Thymus (tissue), 11 donors: ENCODE measurements around the gene GADD45GIP1. TPM values are rescaled to one million over a fixed set of nuclear protein-coding genes. Genes with fewer than 3 reads are reported as not detected.
"Not testable (repeated sequence)": the region's sequence is repeated elsewhere in the genome, so short reads cannot be mapped to it uniquely, and the experiment has no call there.

Source experiments
- DNase-seq, 9 donors: peaks; one replicate each; pipeline ENCODE4 v3.0.0-alpha.2; 2013; ENCODE audit warnings: low spot score in 9 of 9, low read depth in 6 of 9, missing footprints in 1 of 9
- H3K27ac ChIP-seq, 2 donors: one replicate each; pipeline ENCODE4 v1.5.1; 2013; ENCODE audit warnings: control low read depth in 1 of 2, low read depth in 1 of 2, low read length in 1 of 2, mild to moderate bottlenecking in 1 of 2, moderate library complexity in 1 of 2
- H3K27me3 ChIP-seq, 2 donors: one replicate each; pipeline ENCODE4 v1.5.1; 2013; ENCODE audit warnings: low read length in 1 of 2; ENCODE audit not compliant: control insufficient read depth in 2 of 2, insufficient read depth in 1 of 2
- H3K36me3 ChIP-seq, 2 donors: one replicate each; pipeline ENCODE4 v1.5.1; 2013; ENCODE audit warnings: low read length in 1 of 2, mild to moderate bottlenecking in 1 of 2, moderate library complexity in 1 of 2; ENCODE audit not compliant: control insufficient read depth in 2 of 2, insufficient read depth in 2 of 2
- H3K4me1 ChIP-seq, 2 donors: one replicate each; pipeline ENCODE4 v1.5.1; 2013; ENCODE audit warnings: low read length in 2 of 2; ENCODE audit not compliant: control insufficient read depth in 2 of 2, insufficient read depth in 2 of 2
- H3K4me3 ChIP-seq, 2 donors: one replicate each; pipeline ENCODE4 v1.5.1; 2013; ENCODE audit warnings: low read length in 2 of 2, control low read depth in 1 of 2, mild to moderate bottlenecking in 1 of 2
- H3K9me3 ChIP-seq, 2 donors: one replicate each; pipeline ENCODE4 v1.5.1; 2013; ENCODE audit warnings: low read length in 1 of 2, mild to moderate bottlenecking in 1 of 2; ENCODE audit not compliant: control insufficient read depth in 2 of 2, insufficient read depth in 1 of 2
- WGBS: extraction: QIAGEN DNeasy Blood & Tissue Kit; methylation state at CpG from one replicate; pipeline ENCODE4 v1.1.7; 2013; 5-methylcytosine and 5-hydroxymethylcytosine counted together
- polyA plus RNA-seq: library from polyadenylated mRNA; stranded (reverse); fragments of 200-250 nt; gene quantifications from one replicate; pipeline ENCODE4 v1.2.3, GENCODE V29; 2013
- total RNA-seq: library from RNA; stranded (reverse); fragments of 120-200 nt; gene quantifications from one replicate; pipeline ENCODE4 v1.2.4, GENCODE V29; 2013
- donor health status: healthy.

Gene GADD45GIP1
- total and polyA plus RNA-seq, 2 donors = 27.2 to 27.7 TPM

- Histone ChIP-seq H3K4me1 (peaks cover 25 to 56% of the 10 kb centered on the region in 2 donors), H3K27ac (peak within 1 kb of the TSS; percentile 4 to 77), H3K9me3 (no peaks in the 10 kb centered on the region), H3K36me3 (peaks cover 22% of the 10 kb centered on the region in 2 donors), H3K4me3 (peak within 1 kb of the TSS; percentile 72 to 93), H3K27me3 (no peaks in the 10 kb centered on the region)
- DNase-seq = peak in 8 of 9 donors; percentile 73 to 93 (median 87)
- WGBS = 4% methylated on average over 51 of the region's 51 CpGs
These were observed 23.5 kb downstream of the GADD45GIP1 start, which contains the start of gene FARSA for GRCh38 chr19:12933287-12934072. FARSA (minus strand) TSS chr19:12933711; CDS start chr19:12933696, 15 bp downstream.

GRCh38 chr19:12932392-12933286, 24.4 kb downstream of the GADD45GIP1 start:
- Histone ChIP-seq H3K36me3 (peaks cover 28 to 29% of the 10 kb centered on the region in 2 donors), H3K27ac (no peak overlapping the region), H3K27me3 (no peaks in the 10 kb centered on the region), H3K4me3 (peak overlapping the region; percentile 72 to 93), H3K9me3 (no peaks in the 10 kb centered on the region), H3K4me1 (peaks cover 25 to 51% of the 10 kb centered on the region in 2 donors)
- no peak for DNase-seq
- 39% methylated on average over 16 of the region's 16 CpGs for WGBS

GRCh38 chr19:12930002-12930645, 26.9 kb downstream of the GADD45GIP1 start:
- Histone ChIP-seq H3K9me3 (no peaks in the 10 kb centered on the region), H3K36me3 (peaks cover 45 to 48% of the 10 kb centered on the region in 2 donors), H3K27me3 (no peaks in the 10 kb centered on the region), H3K4me1 (peaks cover 12 to 26% of the 10 kb centered on the region in 2 donors), H3K27ac (no peak overlapping the region), H3K4me3 (no peak overlapping the region)
- WGBS = 91% methylated on average over 19 of the region's 19 CpGs
- DNase-seq = no peak

- H3K27me3 ChIP-seq = no peaks in the 10 kb centered on the region
- H3K27ac ChIP-seq = no peak overlapping the region
- no peaks in the 10 kb centered on the region for H3K9me3 ChIP-seq
- no peak for DNase-seq
- 97% methylated on average over 29 of the region's 29 CpGs for WGBS
- H3K4me1 ChIP-seq = peaks cover 0 to under 1% of the 10 kb centered on the region in 2 donors
- H3K4me3 ChIP-seq = no peak overlapping the region
- H3K36me3 ChIP-seq = peaks cover 66 to 68% of the 10 kb centered on the region in 2 donors
These were observed 32.3 kb downstream of the GADD45GIP1 start for GRCh38 chr19:12924621-12925310.

- Histone ChIP-seq H3K36me3 (peaks cover 49 to 50% of the 10 kb centered on the region in 2 donors), H3K27ac (no peak overlapping the region), H3K4me1 (peaks cover 0 to 16% of the 10 kb centered on the region in 2 donors), H3K27me3 (no peaks in the 10 kb centered on the region), H3K4me3 (no peak overlapping the region), H3K9me3 (peaks cover 0 to 5% of the 10 kb centered on the region in 2 donors)
- 98% methylated on average over 4 of the region's 4 CpGs for WGBS
- no peak for DNase-seq
These were observed 34.1 kb downstream of the GADD45GIP1 start for GRCh38 chr19:12922959-12923358.

- Histone ChIP-seq H3K27me3 (no peaks in the 10 kb centered on the region), H3K4me3 (no peak overlapping the region), H3K36me3 (peaks cover 35 to 36% of the 10 kb centered on the region in 2 donors), H3K9me3 (peaks cover 0 to 5% of the 10 kb centered on the region in 2 donors), H3K27ac (no peak overlapping the region), H3K4me1 (peaks cover 0 to 16% of the 10 kb centered on the region in 2 donors)
- no peak for DNase-seq
- WGBS = 96% methylated on average over 3 of the region's 3 CpGs
These were observed 36.0 kb downstream of the GADD45GIP1 start for GRCh38 chr19:12921047-12921446.

GRCh38 chr19:12918253-12918652, 38.8 kb downstream of the GADD45GIP1 start:
- H3K27ac ChIP-seq = no peak overlapping the region
- peaks cover 12 to 13% of the 10 kb centered on the region in 2 donors for H3K36me3 ChIP-seq
- H3K9me3 ChIP-seq = peaks cover 0 to 5% of the 10 kb centered on the region in 2 donors
- no peaks in the 10 kb centered on the region for H3K27me3 ChIP-seq
- no peak overlapping the region for H3K4me3 ChIP-seq
- DNase-seq = no peak
- 97% methylated on average over 14 of the region's 14 CpGs for WGBS
- H3K4me1 ChIP-seq = peaks cover 12 to 32% of the 10 kb centered on the region in 2 donors

- not testable (repeated sequence) for H3K27me3 ChIP-seq, H3K9me3 ChIP-seq, H3K36me3 ChIP-seq, H3K27ac ChIP-seq, H3K4me3 ChIP-seq, DNase-seq
- 93% methylated on average over 4 of the region's 4 CpGs for WGBS
- peaks cover 17 to 44% of the 10 kb centered on the region in 2 donors for H3K4me1 ChIP-seq
These were observed 41.2 kb downstream of the GADD45GIP1 start for GRCh38 chr19:12915860-12916259.
